CD4-positive, alpha-beta T cell (primary cell): ENCODE results near the gene RASA3. TPM values are rescaled to one million over a fixed set of nuclear protein-coding genes. Genes with fewer than 3 reads are reported as not detected.
A peak's percentile ranks its signal among the peaks of the same experiment; 100 is the strongest.

Experiments used
- ATAC-seq: fragments of 200-7000 bp; cut with Tn5 transposase; one replicate; pipeline ENCODE4 v1.10.0; 2022; ENCODE audit warnings: mild to moderate bottlenecking; ENCODE audit not compliant: poor library complexity
- CTCF ChIA-PET: fragments of 350-600 bp; sonication (Branson Sonifier 250); formaldehyde crosslinking; loops from one replicate; lab custom pipeline; 2021; ENCODE audit warnings: antibody characterized with exemption, inconsistent platforms; lab: Charles Lee
- POLR2A ChIA-PET: fragments of 350-600 bp; sonication (Branson Sonifier 250); formaldehyde crosslinking; loops from one replicate; lab custom pipeline; 2021; ENCODE audit warnings: antibody characterized with exemption, inconsistent platforms; lab: Charles Lee
- DNase-seq, 14 experiments: peaks; one replicate each; pipeline ENCODE4 v3.0.0-alpha.2; 2013 to 2020; ENCODE audit warnings: mixed read lengths in 2 of 14
- H3K27ac ChIP-seq, 2 donors: one replicate each; pipeline versions ENCODE4 v1.5.1 to v1.7.0; 2013; ENCODE audit warnings: low read length in 2 of 2, low read depth in 1 of 2, mild to moderate bottlenecking in 1 of 2
- H3K27me3 ChIP-seq, 2 experiments: 1 replicate in 1 of 2; 2 replicates in 1 of 2; pipeline versions ENCODE4 v1.6.1 to v1.7.0; 2013; ENCODE audit warnings: low read length in 2 of 2, control low read depth in 1 of 2, mild to moderate bottlenecking in 1 of 2, moderate library complexity in 1 of 2; ENCODE audit not compliant: insufficient read depth in 2 of 2, control insufficient read depth in 1 of 2
- H3K36me3 ChIP-seq: one replicate; pipeline ENCODE4 v1.6.1; 2013; ENCODE audit warnings: low read length, control low read depth; ENCODE audit not compliant: insufficient read depth
- H3K4me1 ChIP-seq: one replicate; pipeline ENCODE4 v1.6.1; 2013; ENCODE audit warnings: low read length, control low read depth; ENCODE audit not compliant: insufficient read depth
- H3K4me3 ChIP-seq: one replicate; pipeline ENCODE4 v1.5.1; 2013; ENCODE audit warnings: mild to moderate bottlenecking, low read length, moderate library complexity
- H3K9me3 ChIP-seq, 2 experiments: 1 replicate in 1 of 2; 2 replicates in 1 of 2; pipeline versions ENCODE4 v1.6.1 to v1.7.0; 2013; ENCODE audit warnings: low read length in 2 of 2, mild to moderate bottlenecking in 2 of 2, control low read depth in 1 of 2, moderate library complexity in 1 of 2; ENCODE audit not compliant: control insufficient read depth in 1 of 2, insufficient read depth in 1 of 2
- H3K27ac Mint-ChIP-seq: one replicate; pipeline ENCODE4 v1.8.0; 2020; ENCODE audit warnings: mixed read lengths
- H3K27me3 Mint-ChIP-seq: one replicate; pipeline ENCODE4 v1.8.0; 2021; ENCODE audit warnings: mixed read lengths
- H3K36me3 Mint-ChIP-seq: one replicate; pipeline ENCODE4 v1.8.0; 2021; ENCODE audit warnings: low read depth, mixed read lengths
- H3K4me1 Mint-ChIP-seq: one replicate; pipeline ENCODE4 v1.8.0; 2021; ENCODE audit warnings: low read depth, mixed read lengths
- H3K4me3 Mint-ChIP-seq: one replicate; pipeline ENCODE4 v1.8.0; 2020; ENCODE audit warnings: mild to moderate bottlenecking, mixed read lengths
- H3K9me3 Mint-ChIP-seq: one replicate; pipeline ENCODE4 v1.8.0; 2020; ENCODE audit warnings: mixed read lengths
- intact Hi-C, 2 experiments: fragments of 100-400 bp; cut with DNase I in 1 of 2; cut with micrococcal nuclease in 1 of 2; formaldehyde crosslinking; loops; one replicate each; pipeline versions ENCODE4 v1.15.1 to v1.9.0; 2023 to 2025; cut with DNase I, micrococcal nuclease
- total RNA-seq, 174 experiments: library from RNA in 2 of 174; stranded (reverse) in 2 of 174; gene quantifications; one replicate each; pipeline ENCODE4 v1.2.3 and lab custom pipeline; 2021 to 2026
- TF ChIP-seq, protein P1 (sequence below): fragments of 200-600 bp; IDR thresholded peaks from one replicate; pipeline ENCODE4 v1.8.0; 2022; ENCODE audit warnings: antibody characterized with exemption, mild to moderate bottlenecking

Gene RASA3
- total RNA-seq, 2 experiments from 2014 or later = 181 to 184 TPM

DNA sequence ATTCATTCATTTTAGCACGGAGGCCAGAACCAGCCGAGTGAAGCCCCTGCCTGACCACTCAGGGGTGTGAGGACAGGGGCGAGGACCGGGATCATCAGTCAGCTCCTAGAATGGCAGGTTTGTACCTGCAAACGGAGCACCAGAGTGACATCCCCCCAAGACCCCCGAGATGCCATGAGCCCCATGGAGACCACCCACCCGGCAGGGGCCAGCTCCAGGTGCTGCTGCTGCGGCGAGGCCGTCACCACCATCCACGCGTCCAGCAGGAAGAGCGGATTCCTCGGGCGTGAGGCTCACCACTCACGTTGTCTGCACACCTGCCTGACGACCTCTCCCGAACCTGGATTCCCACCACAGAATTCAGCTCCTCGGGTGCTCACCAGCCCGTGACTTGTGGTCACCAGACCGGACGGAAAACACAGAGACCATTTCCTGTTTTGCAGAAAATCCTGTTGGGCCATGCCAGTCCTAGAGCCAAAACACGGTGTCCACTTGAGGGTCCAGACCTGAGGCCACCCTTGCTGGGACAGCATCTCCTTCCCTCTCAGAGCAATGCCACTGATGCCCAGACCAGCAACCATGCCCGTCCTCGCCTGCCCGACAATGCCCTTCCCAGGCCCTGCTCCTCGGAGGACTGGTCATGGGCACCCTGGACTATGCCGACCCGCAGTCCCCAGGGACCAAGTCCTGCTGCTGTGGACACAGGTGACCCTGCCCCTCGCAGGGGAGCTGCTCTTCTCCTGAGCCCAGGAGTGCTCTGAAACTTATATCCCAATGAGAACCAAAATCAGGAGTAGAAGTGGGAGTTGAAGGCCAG is 74.2 kb downstream of the RASA3 start:
- intact Hi-C loops = no loop called here
- Mint-ChIP-seq H3K4me3 (no peak overlapping the region), H3K9me3 (no peaks in the 10 kb centered on the region), H3K36me3 (peaks cover 83% of the 10 kb centered on the region), H3K27ac (peak overlapping the region; percentile 78), H3K27me3 (no peaks in the 10 kb centered on the region), H3K4me1 (peaks cover 61% of the 10 kb centered on the region)
- Histone ChIP-seq H3K4me3 (no peak overlapping the region), H3K9me3 (no peaks in the 10 kb centered on the region), H3K36me3 (peaks cover 89% of the 10 kb centered on the region), H3K4me1 (peaks cover 73% of the 10 kb centered on the region), H3K27ac (peak overlapping the region in 1 of 2 donors; percentile 11), H3K27me3 (no peaks in the 10 kb centered on the region)
- ChIA-PET POLR2A (interaction anchor here (2.1 kb wide), 1 partner anchor 9 kb away, joined by 7 read pairs; no protein-coding TSS in a partner anchor), CTCF (interaction anchor here (1.0 to 1.1 kb wide), 2 partner anchors 9 to 13 kb away, joined by 3 read pairs; no protein-coding TSS in a partner anchor)
- ATAC-seq (no peak), DNase-seq (no peak)
- TF ChIP-seq, protein P1, sequence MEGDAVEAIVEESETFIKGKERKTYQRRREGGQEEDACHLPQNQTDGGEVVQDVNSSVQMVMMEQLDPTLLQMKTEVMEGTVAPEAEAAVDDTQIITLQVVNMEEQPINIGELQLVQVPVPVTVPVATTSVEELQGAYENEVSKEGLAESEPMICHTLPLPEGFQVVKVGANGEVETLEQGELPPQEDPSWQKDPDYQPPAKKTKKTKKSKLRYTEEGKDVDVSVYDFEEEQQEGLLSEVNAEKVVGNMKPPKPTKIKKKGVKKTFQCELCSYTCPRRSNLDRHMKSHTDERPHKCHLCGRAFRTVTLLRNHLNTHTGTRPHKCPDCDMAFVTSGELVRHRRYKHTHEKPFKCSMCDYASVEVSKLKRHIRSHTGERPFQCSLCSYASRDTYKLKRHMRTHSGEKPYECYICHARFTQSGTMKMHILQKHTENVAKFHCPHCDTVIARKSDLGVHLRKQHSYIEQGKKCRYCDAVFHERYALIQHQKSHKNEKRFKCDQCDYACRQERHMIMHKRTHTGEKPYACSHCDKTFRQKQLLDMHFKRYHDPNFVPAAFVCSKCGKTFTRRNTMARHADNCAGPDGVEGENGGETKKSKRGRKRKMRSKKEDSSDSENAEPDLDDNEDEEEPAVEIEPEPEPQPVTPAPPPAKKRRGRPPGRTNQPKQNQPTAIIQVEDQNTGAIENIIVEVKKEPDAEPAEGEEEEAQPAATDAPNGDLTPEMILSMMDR = no peak

DNA sequence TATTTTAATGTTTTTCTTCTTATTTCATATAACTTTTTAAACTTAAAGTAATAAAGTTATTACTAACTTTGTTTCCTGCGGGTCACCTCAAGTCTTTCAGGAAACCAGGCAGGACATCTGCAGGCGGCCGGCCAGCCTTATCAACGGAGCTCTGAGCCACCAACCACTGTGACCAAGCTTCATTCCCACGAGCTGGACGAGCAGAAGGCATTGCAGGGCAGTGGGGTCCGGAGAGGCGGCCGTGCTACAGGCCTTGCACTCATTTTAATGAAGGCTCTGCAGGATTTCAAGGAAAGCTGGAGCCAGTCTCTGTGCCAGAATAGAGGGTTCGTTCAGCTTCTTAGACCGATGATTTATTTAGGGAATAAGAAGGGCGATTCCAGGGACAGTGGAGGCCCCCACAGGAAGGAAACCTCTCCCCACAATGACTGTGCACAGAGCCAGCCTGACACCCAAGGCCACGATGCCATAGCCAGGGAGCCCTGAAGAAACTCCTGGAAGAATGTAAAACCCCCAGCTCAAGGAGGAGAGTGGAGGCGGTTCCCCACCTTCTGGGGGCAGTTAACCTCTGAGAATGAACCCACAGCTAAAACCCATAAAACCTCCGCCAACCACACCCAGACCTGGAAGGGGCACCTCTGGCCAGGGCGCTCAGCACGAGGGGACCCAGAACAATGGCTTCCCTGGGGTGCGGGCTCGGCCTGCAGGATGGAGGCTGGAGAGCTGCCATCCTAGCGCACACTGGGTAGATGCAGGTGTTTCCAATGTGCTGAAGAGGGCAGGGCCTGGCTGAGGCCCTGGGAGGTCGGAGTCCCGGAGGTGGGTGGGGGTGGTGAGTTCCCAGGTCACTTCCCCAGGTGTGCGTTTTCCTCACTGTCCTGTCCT is 75.0 kb downstream of the RASA3 start:
- intact Hi-C loops = no loop called here
- TF ChIP-seq, protein P1 = no peak
- peaks cover 64% of the 10 kb centered on the region for H3K4me1 Mint-ChIP-seq
- Histone ChIP-seq H3K4me3 (no peak overlapping the region), H3K4me1 (peaks cover 75% of the 10 kb centered on the region), H3K27ac (peak overlapping the region in 1 of 2 donors; percentile 10), H3K9me3 (no peaks in the 10 kb centered on the region), H3K27me3 (no peaks in the 10 kb centered on the region), H3K36me3 (peaks cover 89% of the 10 kb centered on the region)
- H3K27ac Mint-ChIP-seq = peak overlapping the region; percentile 78
- peaks cover 81% of the 10 kb centered on the region for H3K36me3 Mint-ChIP-seq
- no peaks in the 10 kb centered on the region for H3K9me3 Mint-ChIP-seq
- POLR2A ChIA-PET = interaction anchor here (0.8 to 2.1 kb wide), 2 partner anchors 8 to 10 kb away, joined by 3 to 7 read pairs; no protein-coding TSS in a partner anchor
- H3K27me3 Mint-ChIP-seq = no peaks in the 10 kb centered on the region
- CTCF ChIA-PET = interaction anchor here (0.7 kb wide), 1 partner anchor 54 kb away, joined by 4 read pairs; no protein-coding TSS in a partner anchor
- DNase-seq = no peak
- H3K4me3 Mint-ChIP-seq = peak overlapping the region; percentile 30
- ATAC-seq = no peak

DNA sequence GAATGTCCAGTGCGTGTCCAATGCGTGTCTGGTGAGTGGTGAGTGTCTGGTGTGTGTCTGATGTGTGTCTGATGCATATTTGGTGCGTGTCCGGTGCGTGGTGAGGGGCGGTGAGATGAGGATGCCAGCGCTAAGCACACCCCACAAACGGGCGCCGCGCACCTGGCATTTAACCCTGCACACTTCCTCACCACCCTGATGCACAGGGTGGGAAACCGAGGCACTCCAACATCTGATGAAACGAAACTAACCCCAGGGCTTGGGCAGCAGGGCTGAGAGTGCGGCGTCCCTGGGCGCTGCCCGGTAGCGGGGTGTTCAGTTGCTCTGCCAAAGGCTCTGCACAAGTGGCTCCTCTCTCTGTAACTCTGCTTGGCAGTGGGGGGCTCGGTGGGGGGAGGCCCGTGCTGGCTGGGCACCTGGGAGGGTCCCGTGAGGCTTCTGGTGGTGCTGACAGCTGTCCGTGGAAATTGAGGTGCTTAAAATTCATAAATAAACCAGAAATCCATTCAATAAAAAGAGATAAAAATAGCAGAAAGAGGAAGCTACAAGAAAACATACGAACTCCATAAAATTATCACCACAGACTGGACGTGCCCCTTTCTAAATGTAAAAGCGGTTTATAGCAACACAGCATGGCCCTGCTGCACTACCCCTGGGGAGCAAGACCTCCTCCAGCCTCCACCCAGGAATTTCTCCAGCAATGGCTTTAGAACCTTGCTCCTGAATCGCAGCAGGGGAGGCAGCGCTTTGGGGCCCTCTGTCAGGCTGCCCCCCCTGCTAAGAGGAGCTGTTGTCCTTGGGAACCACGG is 76.0 kb downstream of the RASA3 start:
- peaks cover 91% of the 10 kb centered on the region for H3K36me3 ChIP-seq
- no peaks in the 10 kb centered on the region for H3K9me3 ChIP-seq
- Mint-ChIP-seq H3K4me1 (peaks cover 61% of the 10 kb centered on the region), H3K36me3 (peaks cover 79% of the 10 kb centered on the region), H3K4me3 (peak overlapping the region; percentile 25), H3K27me3 (no peaks in the 10 kb centered on the region), H3K9me3 (no peaks in the 10 kb centered on the region), H3K27ac (peak overlapping the region; percentile 78)
- no peak overlapping the region for H3K27ac ChIP-seq
- intact Hi-C loops = no loop called here
- TF ChIP-seq, protein P1 = no peak
- ChIA-PET CTCF (no interaction called here), POLR2A (interaction anchor here (2.1 kb wide), 1 partner anchor 11 kb away, joined by 7 read pairs; no protein-coding TSS in a partner anchor)
- peaks cover 82% of the 10 kb centered on the region for H3K4me1 ChIP-seq
- no peaks in the 10 kb centered on the region for H3K27me3 ChIP-seq
- ATAC-seq (no peak), DNase-seq (no peak)
- H3K4me3 ChIP-seq = no peak overlapping the region
